ENCODE measurements around the gene GPC6.
A peak's percentile ranks its signal among the peaks of the same experiment; 100 is the strongest.

Gene GPC6

DNA sequence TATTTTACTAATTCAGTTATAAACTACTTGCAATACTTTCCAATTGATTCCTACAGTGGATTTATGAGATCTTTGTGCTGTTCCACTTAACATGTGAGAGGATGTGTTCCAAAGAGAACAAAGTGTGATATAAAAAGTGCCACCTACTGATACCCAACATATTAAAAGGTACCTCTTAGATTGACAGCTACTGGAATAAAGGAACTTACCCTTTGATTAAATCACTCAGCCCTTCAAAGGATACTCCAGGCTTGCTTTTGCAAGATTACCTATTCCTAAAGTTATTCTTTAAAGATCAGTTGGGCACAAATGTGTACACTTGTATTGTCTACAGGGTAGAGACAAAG is 1187.0 kb downstream of the GPC6 start:
- TF ChIP-seq, protein P1, sequence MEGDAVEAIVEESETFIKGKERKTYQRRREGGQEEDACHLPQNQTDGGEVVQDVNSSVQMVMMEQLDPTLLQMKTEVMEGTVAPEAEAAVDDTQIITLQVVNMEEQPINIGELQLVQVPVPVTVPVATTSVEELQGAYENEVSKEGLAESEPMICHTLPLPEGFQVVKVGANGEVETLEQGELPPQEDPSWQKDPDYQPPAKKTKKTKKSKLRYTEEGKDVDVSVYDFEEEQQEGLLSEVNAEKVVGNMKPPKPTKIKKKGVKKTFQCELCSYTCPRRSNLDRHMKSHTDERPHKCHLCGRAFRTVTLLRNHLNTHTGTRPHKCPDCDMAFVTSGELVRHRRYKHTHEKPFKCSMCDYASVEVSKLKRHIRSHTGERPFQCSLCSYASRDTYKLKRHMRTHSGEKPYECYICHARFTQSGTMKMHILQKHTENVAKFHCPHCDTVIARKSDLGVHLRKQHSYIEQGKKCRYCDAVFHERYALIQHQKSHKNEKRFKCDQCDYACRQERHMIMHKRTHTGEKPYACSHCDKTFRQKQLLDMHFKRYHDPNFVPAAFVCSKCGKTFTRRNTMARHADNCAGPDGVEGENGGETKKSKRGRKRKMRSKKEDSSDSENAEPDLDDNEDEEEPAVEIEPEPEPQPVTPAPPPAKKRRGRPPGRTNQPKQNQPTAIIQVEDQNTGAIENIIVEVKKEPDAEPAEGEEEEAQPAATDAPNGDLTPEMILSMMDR (IDR thresholded peaks at IDR 0.05; ENCODE audit: low read depth, low read length), result no peak
- no peak overlapping the region for H3K4me3 ChIP-seq (ENCODE audit: low read depth, low read length)

DNA sequence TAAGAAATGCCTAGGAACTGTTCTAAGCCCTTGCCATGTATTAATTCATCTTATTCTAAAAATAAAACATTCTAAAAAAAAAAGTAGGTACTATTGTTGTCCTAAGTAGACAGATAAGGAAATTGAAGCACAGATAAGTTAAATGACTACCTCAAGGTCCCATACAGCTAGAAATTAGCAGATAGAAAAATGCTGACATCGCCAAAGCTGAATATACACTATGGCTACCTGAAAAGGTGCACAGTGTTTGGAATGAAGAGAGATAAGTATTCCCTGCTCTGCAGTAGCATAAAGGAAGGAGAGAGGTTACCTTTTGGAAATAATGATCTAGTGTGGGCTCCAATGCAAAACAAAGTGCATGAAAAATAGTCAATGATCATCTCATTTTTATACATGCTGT is 1187.5 kb downstream of the GPC6 start:
- no peak overlapping the region for H3K4me3 ChIP-seq (ENCODE audit: low read depth, low read length)
- TF ChIP-seq, protein P1 (IDR thresholded peaks at IDR 0.05; ENCODE audit: low read depth, low read length), result no peak

DNA sequence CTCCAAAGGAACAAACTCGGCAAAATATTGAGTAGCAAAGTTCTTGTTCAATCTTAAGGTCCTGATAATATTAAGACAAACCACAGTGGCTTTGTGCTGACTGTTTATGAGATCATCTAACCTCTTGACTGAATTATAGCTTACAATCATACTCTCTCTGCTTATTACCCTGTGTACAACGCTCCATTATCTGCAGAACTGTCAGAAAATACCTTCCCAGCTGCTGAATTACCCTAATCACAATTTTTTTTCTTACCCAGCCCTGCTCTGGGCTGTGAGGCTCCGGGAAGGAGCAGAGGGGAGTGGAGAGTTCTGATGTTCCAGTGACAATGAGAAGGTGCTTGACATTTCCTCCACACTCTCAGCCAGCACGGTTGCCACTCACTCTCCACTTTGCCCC is 1188.1 kb downstream of the GPC6 start:
- H3K4me3 ChIP-seq (ENCODE audit: low read depth, low read length), result no peak overlapping the region
- TF ChIP-seq, protein P1 (IDR thresholded peaks at IDR 0.05; ENCODE audit: low read depth, low read length), result no peak

DNA sequence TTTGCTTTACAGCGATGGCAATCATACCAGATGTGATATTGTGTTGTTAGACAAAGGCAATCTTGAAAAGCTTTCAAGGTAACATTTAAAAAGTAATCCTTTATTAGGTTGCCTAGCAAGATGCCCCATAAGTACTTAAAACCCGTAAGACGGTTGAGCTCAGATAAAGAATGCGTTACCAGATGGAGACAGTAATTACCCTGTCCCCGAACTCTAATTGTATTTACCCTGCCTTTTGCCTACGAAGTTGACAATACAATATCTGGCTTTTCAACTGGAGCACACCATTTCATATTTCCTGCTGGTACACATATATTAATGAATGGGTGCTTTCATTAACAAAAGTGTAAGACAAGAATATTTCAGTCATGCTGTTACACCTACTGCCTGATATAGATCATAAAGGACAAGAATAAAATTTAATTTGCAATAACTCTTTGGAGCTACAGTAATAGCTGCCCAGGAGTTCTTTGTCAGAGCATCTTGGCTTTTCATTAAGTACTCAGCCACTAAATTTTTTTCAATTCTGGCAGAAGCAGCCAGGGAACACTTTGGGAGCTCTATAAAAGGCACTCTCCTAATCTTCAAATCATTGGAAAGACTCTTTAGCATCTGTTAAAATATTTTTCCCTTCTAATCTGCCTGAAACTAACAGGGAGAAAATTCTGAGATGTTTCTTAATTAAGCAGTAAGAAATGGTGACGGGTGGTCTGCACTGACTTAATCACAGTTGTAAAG is 1189.1 kb downstream of the GPC6 start:
- H3K4me3 ChIP-seq (ENCODE audit: low read depth, low read length), result no peak overlapping the region
- TF ChIP-seq, protein P1 (IDR thresholded peaks at IDR 0.05; ENCODE audit: low read depth, low read length), result no peak

DNA sequence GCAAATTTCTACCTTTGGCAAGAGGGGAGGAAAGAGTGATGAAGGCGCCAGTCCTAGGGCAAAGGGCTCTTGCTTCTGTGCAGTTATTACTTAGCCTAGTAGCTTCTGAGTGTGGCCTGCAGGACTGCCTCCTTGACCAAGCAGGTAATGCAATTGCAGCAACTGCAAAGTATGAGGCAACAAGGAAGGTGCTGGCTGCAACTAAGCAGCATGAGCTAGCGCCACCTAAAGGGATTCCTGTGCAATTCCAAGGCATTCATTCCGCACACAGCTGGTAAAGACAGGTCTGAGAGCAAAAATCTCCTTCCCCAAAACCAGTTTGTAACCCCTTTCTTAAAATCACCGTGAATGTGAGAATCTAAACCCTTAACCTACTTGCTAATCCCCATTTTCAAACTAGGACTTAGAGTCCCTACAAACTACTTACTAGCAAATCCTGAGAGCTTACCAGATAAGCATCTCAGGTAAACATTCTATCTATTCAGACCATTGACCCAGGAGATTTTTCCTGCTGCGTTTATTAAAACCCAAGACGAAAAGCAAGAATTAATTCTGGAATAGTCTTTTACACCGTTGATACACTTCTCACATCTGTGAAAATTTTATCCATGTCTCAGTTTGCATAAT is 1190.0 kb downstream of the GPC6 start:
- TF ChIP-seq, protein P1 (IDR thresholded peaks at IDR 0.05; ENCODE audit: low read depth, low read length), result peak; percentile 50
- H3K4me3 ChIP-seq (ENCODE audit: low read depth, low read length), result no peak overlapping the region

DNA sequence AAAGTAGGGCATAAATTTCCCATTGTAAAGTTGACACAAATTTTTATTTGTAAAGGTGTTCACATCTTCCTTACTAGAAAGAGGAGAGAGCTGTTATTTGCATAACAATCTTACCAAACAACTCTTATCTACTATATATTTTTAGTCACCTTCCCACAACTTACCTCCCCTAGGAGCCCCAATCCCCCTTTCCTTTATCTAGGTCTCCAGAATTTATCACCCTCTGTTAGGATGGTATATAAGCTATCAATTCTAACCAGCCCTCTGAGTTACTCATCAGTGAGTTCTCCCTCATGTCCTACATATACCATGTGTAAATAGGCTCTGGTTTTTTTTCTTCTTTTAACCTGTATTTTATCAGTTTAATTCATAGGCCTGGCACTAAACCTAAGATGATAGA is 1190.7 kb downstream of the GPC6 start:
- no peak overlapping the region for H3K4me3 ChIP-seq (ENCODE audit: low read depth, low read length)
- TF ChIP-seq, protein P1 (IDR thresholded peaks at IDR 0.05; ENCODE audit: low read depth, low read length), result no peak

DNA sequence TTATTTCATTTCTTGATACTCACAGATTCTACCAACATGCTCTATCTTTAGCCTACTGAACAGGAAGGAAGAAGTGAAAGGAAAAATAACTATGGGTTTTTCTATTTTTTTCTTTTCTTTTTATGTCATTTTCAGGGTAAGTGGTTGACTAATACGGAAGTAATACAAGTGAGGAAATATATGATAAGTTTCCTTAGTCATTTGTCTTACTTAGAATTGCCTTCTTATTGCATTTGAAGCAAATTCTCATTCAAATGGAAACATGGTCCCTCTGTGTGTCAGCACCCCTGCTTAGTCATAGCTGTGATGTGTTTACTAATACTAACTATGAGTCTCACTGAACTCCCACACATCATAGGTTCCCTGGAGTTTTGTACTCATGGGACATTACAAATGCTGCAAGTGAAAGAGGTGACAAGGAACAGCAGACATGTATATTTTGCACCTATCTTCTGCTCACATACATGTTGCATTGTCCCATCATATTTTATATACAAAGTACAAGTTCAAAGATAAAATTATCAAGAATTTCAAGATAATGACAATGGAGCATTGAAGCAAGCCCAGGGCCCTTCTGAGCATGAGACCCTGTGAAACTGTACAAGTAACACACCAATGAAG is 1192.8 kb downstream of the GPC6 start:
- no peak overlapping the region for H3K4me3 ChIP-seq (ENCODE audit: low read depth, low read length)
- TF ChIP-seq, protein P1 (IDR thresholded peaks at IDR 0.05; ENCODE audit: low read depth, low read length), result no peak

All from WI38 (cell line).